Activated CD8-positive, alpha-beta T cell treated with anti-CD3 and anti-CD28 coated beads, Interleukin-2, amount 10 ng/mL, durations not matched to agents 7 days and 5 days (primary cell): ENCODE results near the gene HBG2. TPM values are rescaled to one million over a fixed set of nuclear protein-coding genes. Genes with fewer than 3 reads are reported as not detected.

ENCODE experiments used
- ATAC-seq: fragments of 150-1000 bp; cut with Tn5 transposase; one replicate; pipeline ENCODE4 v1.10.0; 2021; ENCODE audit warnings: moderate library complexity
- CTCF ChIA-PET: fragments of 350-600 bp; sonication (Branson Sonifier 250); formaldehyde crosslinking; loops from one replicate; lab custom pipeline; 2021; ENCODE audit warnings: antibody characterized with exemption; lab: Charles Lee
- POLR2A ChIA-PET: fragments of 350-600 bp; sonication (Branson Sonifier 250); formaldehyde crosslinking; loops from one replicate; lab custom pipeline; 2021; ENCODE audit warnings: antibody characterized with exemption; lab: Charles Lee
- DNase-seq: peaks from one replicate; pipeline ENCODE4 v3.0.0-alpha.2; 2020
- H3K27ac Mint-ChIP-seq: one replicate; pipeline ENCODE4 v1.8.0; 2021; ENCODE audit warnings: mild to moderate bottlenecking, mixed read lengths
- H3K27me3 Mint-ChIP-seq: one replicate; pipeline ENCODE4 v1.8.0; 2021; ENCODE audit warnings: low read depth, mixed read lengths
- H3K36me3 Mint-ChIP-seq: one replicate; pipeline ENCODE4 v1.8.0; 2021; ENCODE audit warnings: low read depth, mixed read lengths
- H3K4me1 Mint-ChIP-seq: one replicate; pipeline ENCODE4 v1.8.0; 2021; ENCODE audit warnings: low read depth, mixed read lengths
- H3K4me3 Mint-ChIP-seq: one replicate; pipeline ENCODE4 v1.8.0; 2021; ENCODE audit warnings: mild to moderate bottlenecking, mixed read lengths
- H3K9me3 Mint-ChIP-seq: one replicate; pipeline ENCODE4 v1.8.0; 2022; ENCODE audit warnings: mixed read lengths; ENCODE audit not compliant: insufficient read depth
- total RNA-seq, 2 experiments: library from RNA; stranded (reverse); gene quantifications; one replicate each; pipeline ENCODE4 v1.2.3, GENCODE V29; 2021

The HBG2 gene
- total RNA-seq, 2 experiments from 2014 or later: not detected

DNA sequence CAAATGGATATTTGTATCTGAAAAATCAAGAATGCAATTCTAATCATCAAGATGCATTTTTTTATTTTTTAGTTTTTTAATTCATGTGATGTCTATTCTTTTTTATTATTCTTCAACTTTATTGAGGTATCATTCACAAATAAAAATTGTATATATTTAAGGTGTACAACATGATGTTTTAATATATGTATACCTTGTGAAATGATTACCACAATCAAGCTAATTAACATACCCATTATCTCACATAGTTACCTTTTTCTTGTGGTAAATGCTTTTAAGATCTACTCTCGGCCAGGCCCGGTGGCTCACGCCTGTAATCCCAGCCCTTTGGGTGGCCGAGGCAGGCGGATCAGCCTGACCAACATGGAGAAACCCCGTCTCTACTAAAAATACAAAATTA lies 31.4 kb downstream of the HBG2 start:
- Mint-ChIP-seq H3K27me3 (no peaks in the 10 kb centered on the region), H3K4me3 (no peak overlapping the region), H3K4me1 (no peaks in the 10 kb centered on the region), H3K27ac (no peak overlapping the region), H3K9me3 (no peaks in the 10 kb centered on the region), H3K36me3 (no peaks in the 10 kb centered on the region)
- no peak for ATAC-seq
- ChIA-PET POLR2A (no interaction called here), CTCF (no interaction called here)
- DNase-seq: no peak

DNA sequence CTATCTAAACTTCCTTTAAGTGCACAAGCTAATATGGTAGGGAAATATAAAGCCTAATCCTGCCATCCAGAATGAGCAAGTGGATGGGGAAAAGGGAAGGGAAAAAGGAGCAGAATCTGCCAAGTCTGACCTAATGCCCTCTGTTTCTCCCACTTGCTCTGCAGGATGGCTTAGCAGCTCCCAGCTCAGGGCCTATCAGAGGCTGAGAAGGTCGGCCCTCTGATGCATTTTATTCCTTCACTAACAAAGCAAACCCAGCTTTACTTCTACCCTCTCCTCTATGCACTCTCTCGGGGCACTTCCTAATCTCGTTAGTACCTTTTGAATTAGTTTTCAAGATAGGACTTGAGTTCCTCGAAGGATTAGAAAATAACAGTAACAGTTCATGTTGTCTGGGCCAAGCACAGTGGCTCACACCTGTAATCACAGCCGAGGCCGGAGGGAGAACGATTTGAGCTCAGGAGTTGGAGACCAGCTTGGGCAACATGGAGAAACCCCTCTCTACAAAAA lies 44.1 kb downstream of the HBG2 start:
- Mint-ChIP-seq H3K4me1 (no peaks in the 10 kb centered on the region), H3K27me3 (no peaks in the 10 kb centered on the region), H3K27ac (no peak overlapping the region), H3K4me3 (no peak overlapping the region), H3K36me3 (no peaks in the 10 kb centered on the region), H3K9me3 (no peaks in the 10 kb centered on the region)
- ChIA-PET CTCF (no interaction called here), POLR2A (no interaction called here)
- DNase-seq (no peak), ATAC-seq (no peak)

DNA sequence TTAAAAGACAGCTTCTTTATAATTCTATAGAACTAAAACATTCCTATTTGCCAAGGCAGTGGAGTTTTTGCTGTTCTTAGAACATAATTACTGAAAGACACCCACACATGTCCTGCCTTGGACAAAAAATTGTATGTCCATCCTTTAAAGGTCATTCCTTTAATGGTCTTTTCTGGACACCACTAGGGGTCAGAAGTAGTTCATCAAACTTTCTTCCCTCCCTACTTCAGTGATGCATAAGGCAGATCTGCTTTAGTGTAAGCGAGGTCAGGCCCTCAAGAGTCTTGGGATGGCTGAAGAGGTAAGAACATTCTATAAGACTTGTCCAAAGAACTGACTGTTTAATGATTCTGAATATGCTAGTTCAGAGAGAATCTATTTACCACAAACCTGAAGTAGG lies 49.8 kb downstream of the HBG2 start:
- Mint-ChIP-seq H3K4me1 (no peaks in the 10 kb centered on the region), H3K27me3 (no peaks in the 10 kb centered on the region), H3K36me3 (no peaks in the 10 kb centered on the region), H3K4me3 (no peak overlapping the region), H3K9me3 (no peaks in the 10 kb centered on the region), H3K27ac (no peak overlapping the region)
- DNase-seq (no peak), ATAC-seq (no peak)
- ChIA-PET POLR2A (no interaction called here), CTCF (no interaction called here)

DNA sequence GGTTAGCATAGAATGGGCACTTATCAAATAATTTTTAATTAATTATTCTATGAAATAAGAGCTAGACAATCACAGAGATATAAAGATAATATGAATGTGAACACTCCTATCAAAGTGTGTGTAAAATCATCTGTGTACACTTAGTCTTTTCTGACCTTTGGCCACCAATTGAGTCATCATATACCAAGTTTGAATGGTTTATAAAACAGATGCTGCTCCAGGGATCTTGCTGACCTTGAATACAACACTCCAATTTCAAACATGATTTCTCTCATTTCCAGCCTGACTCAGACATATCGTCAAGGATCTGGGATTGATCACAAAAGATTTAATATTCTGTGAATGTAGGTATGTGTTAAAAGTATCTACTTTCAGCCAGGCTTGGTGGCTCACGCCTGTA lies 51.2 kb downstream of the HBG2 start:
- Mint-ChIP-seq H3K27me3 (no peaks in the 10 kb centered on the region), H3K4me3 (no peak overlapping the region), H3K4me1 (no peaks in the 10 kb centered on the region), H3K27ac (no peak overlapping the region), H3K9me3 (no peaks in the 10 kb centered on the region), H3K36me3 (no peaks in the 10 kb centered on the region)
- POLR2A ChIA-PET: no interaction called here
- CTCF ChIA-PET: no interaction called here
- DNase-seq (no peak), ATAC-seq (no peak)

Other genes with a start within 250 kb of the HBG2 start
- gene OR52J3, start 208.3 kb downstream of the HBG2 start, total RNA-seq: not detected
- not detected for gene OR52E2, start 195.2 kb downstream of the HBG2 start, total RNA-seq
- not detected for gene OR52E1, start 185.2 kb downstream of the HBG2 start, total RNA-seq
- not detected for gene OR52A5, start 116.4 kb downstream of the HBG2 start, total RNA-seq
- gene OR52A1, start 100.0 kb downstream of the HBG2 start, total RNA-seq: not detected
- not detected for gene OR51V1, start 54.1 kb downstream of the HBG2 start, total RNA-seq
- not detected for gene HBB, start 27.7 kb downstream of the HBG2 start, total RNA-seq
- gene HBD, start 20.3 kb downstream of the HBG2 start, total RNA-seq: not detected
- gene HBG1, start 4.9 kb downstream of the HBG2 start, total RNA-seq: not detected
- gene HBE1, start 15.2 kb upstream of the HBG2 start, total RNA-seq: not detected
- gene OR51B4, start 47.2 kb upstream of the HBG2 start, total RNA-seq: not detected
- not detected for gene OR51B2, start 69.5 kb upstream of the HBG2 start, total RNA-seq
- not detected for gene OR51B5, start 88.7 kb upstream of the HBG2 start, total RNA-seq
- not detected for gene OR51B6, start 96.7 kb upstream of the HBG2 start, total RNA-seq
- not detected for gene OR51M1, start 129.0 kb upstream of the HBG2 start, total RNA-seq
- gene OR51Q1, start 167.3 kb upstream of the HBG2 start, total RNA-seq: not detected
- gene OR51I1, start 186.7 kb upstream of the HBG2 start, total RNA-seq: not detected
- gene OR51I2, start 194.5 kb upstream of the HBG2 start, total RNA-seq: not detected
- not detected for gene OR52D1, start 233.9 kb upstream of the HBG2 start, total RNA-seq